SW480 (cell line): Measurements from ENCODE around the gene SLBP.
"Not testable (repeated sequence)": the region's sequence is repeated elsewhere in the genome, so short reads cannot be mapped to it uniquely, and the experiment has no call there.

ENCODE experiments used
- DNase-seq: peaks from one replicate; pipeline ENCODE4 v3.0.0-alpha.2; 2016; ENCODE audit warnings: low spot score

SLBP gene

DNA sequence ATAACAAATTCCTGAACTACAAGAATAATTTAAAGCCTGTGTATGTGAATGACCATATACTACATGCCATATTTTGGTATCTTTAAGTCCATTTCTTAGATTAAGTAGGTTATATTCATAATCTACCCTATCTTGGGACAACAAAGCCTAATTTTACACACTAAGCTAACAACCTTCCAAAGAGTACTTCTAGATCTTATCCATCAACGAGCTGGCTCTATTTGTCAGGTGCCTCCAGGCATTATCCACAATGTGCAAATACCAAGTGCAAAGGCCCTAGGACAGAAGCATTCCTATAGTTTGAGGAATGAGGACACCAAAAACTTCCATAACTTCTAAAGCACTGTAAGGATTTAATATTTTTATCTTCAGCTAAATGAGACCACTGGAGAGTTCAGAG lies 3.5 kb downstream of the SLBP start:
- no peak for DNase-seq

- DNase-seq = no peak
Observed at GRCh38 chr4:1706358-1706757, 5.8 kb downstream of the SLBP start.

DNA sequence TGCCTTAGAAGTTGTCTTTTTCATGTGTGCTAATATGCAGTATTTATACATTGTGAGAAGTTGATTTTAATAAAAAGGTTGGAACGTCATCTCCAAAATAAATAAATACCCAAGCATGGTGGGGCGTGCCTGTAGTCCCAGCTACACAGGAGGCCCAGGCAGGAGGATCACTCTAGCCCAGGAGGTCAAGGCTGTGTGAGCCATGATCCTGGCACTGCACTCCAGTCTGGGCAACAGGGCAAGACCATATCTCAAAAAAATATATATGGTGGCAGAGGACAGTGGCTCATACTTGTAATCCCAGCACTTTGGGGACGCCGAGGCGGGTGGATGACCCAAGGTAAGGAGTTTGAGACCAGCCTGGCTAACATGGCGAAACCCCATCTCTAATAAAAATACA lies 6.4 kb downstream of the SLBP start:
- no peak for DNase-seq

GRCh38 chr4:1703867-1704266 lies 8.3 kb downstream of the SLBP start:
- no peak for DNase-seq

DNA sequence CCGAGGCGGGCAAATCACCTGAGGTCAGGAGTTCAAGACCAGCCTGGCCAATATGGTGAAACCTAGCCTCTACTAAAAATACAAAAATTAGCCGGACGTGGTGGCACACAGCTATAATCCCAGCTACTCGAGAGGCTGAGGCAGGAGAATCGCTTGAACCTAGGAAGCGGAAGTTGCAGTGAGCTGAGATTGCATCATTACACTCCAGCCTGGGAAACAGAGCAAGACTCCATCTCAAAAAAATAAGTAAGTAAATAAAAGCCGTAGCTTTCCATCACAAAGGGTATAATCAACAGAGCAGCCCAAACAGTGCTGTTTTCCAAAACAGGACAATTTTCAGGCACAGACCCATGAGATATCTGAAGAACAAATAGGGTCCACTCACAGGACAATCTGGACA lies 10.4 kb downstream of the SLBP start:
- DNase-seq = not testable (repeated sequence)

DNA sequence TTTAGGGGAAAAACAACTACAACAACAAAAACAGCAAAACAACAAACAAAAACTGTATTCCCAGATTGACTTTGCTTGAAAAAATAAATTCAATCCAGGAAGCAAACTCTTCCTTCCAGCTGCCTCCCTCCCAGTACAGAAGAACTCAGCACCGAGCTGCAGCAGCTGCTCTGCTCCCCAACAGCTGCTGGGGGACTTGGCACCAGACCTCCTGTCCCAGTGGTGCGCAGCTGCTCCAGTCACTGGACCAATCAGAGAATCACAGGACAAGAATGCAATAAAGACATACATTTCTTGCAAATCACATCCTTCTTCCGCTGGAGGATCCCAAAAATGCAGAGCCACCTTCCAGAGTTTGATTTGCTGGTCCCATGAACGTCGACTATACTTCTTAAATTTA lies 16.2 kb downstream of the SLBP start:
- no peak for DNase-seq

DNA sequence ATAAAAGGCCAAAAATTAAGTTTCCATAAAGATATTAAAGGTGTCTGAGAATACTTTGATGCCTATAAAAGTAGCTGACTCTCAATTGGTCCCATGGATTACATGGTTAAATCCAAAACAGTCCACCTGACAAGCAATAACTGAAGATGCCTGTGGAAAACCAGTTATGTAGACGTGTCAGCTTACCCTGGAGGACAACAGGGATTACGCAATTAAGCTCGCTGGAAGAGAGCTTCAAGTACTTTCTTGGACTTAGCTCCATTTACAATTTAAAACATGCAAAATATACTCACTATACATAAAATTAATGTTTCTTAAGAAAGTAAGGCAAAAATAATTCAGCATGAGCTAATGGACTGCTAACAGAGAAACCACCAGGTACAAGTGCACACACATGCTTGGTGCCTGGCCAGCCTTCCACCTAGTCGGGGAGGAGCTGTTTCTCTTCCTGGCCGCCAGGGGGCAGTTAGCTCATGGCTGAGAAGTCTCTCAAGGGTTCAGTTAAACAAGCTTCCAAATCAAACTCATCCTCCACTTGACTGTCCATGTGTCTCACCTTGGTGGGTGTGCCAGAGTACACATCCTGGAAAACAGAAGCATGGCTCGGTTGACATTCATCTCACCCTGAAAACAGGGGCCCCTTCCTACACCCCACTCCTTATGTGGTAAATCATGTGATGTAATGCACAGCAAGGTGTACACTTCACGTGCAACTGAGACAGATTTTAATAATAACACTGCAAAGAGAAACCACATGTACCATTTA lies 18.8 kb downstream of the SLBP start:
- DNase-seq = peak; percentile 74

DNA sequence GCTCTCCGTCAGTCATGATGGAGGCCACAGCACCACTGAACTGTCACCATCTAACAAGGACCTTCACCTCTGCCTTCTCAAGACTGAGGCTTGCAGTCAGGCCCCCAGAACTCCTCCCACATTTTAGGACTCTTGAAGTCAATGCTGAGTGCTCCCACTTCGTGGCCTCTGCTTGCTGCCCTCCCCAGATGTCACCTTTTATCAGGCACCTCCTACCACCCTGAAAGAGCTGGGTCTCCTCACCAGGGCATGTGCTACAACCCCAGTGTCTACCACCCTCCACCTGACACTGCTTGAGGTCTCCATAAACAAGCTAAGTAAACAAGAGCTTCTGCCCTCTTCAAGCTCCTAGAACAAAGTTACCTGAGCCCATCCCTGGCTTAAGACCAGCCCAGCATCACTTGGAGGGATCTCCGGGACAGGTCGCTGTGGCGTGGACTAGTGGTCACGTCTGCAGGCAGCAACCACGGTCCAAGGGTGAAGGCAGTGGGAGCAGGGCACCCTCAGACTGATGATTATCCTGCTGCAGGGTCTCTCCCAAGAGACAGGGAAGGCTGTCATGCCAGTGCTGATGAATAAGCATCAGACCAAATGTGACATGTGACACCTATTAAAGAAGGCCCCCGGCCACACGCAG lies 20.3 kb downstream of the SLBP start:
- DNase-seq = no peak

DNA sequence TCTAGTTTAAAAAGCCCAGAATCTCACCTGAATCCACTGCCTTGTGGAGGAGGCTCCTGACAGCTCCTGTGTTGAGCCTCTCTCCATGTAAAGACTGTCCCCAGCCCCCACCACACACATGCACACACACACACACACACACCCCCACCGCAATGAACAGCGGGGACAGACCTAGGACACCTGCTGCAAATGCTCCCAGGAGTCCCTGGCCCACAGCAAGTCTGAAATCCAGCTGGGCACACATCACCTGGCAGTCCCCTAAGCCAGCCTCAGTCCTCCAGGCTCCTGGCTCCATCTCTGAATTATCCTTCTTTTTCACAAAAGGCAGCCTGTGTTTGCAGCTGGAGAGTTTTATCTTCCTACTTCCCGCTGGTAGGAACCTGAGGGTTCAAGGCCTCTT lies 21.4 kb downstream of the SLBP start:
- DNase-seq = no peak

GRCh38 chr4:1686440-1687036 lies 25.6 kb downstream of the SLBP start:
- DNase-seq = no peak

DNA sequence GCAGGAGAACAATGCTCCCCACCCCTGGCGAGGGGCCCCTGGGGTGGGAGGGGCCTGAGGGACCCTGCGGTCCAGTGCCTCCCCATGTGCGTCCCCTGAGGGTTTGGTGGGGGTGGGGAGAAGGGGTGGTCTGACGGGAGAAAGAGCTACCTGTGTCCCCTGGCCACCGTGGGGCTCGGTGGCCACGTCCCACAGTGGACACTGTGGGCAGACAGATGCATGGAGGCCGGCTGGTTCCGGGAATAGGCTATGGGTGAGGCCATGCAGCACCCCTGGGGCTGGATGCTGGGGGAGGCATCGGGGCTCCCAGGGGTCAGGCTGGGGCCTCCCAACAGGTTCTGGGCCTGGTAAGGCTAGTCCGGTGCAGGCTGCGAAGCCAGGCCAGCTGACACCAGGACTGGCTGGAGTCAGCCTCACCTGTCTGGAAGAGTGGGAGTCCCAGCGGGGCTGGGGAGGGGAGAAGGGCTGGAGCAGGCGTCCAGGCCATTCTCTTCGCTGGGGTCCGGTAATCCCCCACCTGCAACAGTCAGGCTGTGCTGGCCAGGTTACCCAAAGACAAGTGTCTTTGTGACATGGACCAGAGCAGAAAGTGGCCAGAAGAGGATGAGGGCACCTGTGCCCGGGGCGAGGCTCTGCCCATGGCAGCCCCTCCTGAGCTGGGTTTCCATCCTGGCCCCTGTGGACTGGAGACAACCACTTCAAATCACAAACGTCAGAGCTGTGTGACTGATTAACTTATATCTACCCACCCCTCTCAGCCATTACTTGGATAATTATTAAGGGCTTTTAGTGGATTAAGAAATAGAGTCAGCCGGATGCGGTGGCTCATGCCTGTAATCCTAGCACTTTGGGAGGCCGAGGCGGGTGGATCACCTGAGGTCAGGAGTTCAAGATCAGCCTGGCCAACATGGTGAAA lies 26.6 kb downstream of the SLBP start:
- no peak for DNase-seq

- DNase-seq = no peak
Observed at GRCh38 chr4:1684506-1685234, 27.4 kb downstream of the SLBP start.

DNA sequence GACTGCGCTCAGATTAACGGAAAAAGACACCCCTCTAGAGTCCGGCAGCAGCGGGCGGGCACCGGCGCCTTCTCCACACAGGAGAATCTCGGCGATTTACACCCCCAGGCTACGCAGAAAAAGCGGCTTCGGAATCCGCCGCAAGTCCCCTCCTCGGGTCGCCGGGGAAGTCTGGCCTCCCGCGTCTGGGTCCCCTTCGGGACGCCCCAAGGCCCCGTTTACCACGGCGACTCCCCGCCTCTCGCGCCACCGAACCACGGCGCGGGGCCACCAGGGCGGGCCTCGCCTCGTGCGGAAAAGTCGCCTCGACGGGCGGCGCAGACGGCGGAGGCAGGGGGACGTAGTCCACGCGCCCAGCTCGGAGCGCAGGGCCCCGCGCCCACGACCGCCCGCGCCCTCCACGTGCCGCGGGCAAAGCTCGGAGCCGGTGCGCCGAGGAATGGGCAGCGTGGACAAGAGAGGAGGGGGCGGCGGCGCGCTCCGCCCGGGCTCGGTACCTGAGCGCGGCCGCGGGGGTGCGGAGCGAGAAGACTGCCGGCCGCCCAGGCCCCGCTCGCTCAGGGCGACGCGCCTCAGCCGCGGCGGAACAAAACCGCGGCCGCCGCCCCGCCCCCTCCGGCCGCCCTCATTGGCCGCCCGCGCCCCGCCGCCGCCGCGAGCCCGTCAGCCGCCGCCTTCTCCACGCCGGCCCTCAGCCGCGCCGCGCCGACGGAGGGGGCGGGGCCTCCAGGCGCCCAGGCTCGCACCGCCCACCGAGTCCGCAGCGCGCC lies 28.2 kb downstream of the SLBP start, which contains the start of gene FAM53A:
TSS of gene FAM53A (minus strand) at position 578 of the 770 bp plus-strand sequence. CDS start 15,572 bp downstream, outside the sequence.
- peak; percentile 75 for DNase-seq

GRCh38 chr4:1683261-1683735 lies 28.8 kb downstream of the SLBP start:
- peak; percentile 39 for DNase-seq

- no peak for DNase-seq
Observed at GRCh38 chr4:1682860-1683259, 29.3 kb downstream of the SLBP start.

GRCh38 chr4:1678244-1678643 lies 33.9 kb downstream of the SLBP start:
- DNase-seq = no peak

GRCh38 chr4:1676605-1677525 lies 35.3 kb downstream of the SLBP start:
- no peak for DNase-seq

DNA sequence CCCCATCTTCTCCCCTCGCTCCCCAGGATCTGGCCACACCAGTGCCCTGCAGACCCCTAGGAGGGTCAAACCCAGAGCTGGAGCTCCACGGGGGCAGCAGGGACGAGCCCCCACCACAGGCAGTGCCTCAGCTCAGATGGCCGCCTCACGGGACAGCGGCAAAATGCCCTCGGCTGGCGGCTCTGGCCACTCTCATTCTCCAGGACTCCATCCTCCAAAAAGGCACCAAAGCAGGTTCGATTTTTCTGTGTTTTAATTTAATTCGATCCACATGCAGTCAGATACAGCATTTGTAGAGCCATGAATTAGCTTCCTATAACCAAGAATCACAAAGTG lies 36.3 kb downstream of the SLBP start:
- no peak for DNase-seq

DNA sequence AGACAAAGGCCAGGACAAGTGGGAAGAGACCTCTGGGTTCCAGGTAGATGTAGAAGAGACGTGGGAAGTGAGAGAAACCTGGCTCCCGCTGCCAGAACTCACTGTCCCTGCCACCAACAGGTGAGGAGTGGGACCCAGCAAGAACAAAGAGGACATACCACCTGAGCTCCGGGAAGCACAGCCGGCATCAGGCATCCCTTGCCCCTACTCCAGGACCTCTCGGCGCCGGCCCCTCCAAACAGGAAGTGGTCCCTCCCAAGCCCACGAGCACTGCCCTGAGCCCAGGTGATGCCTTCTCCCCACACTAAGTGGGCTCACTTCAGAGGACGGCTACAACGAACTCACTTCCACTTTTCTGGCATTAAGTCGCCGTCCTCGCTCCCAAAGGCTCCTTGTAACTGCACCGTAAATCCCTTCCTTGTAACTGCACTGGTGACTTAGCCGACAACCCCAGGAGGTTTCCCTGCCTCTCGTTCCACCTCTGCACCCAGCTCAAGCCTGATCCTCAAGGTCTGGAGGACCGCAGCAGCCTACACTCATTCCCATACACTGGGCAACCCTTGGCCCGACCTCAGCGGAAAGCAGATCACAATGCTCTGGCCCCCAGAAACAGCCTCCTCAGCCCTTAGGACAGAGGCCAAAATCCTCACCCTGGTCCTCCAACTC lies 36.9 kb downstream of the SLBP start:
- DNase-seq = no peak
